HPDE6-E6E7 (cell line): ENCODE results near the gene BMAL1.
"Not testable (repeated sequence)": the region's sequence is repeated elsewhere in the genome, so short reads cannot be mapped to it uniquely, and the experiment has no call there.

Experiments
- DNase-seq: peaks from one replicate; pipeline ENCODE4 v3.0.0; 2011; ENCODE audit warnings: missing footprints; ENCODE audit errors: extremely low spot score

Gene BMAL1

DNA sequence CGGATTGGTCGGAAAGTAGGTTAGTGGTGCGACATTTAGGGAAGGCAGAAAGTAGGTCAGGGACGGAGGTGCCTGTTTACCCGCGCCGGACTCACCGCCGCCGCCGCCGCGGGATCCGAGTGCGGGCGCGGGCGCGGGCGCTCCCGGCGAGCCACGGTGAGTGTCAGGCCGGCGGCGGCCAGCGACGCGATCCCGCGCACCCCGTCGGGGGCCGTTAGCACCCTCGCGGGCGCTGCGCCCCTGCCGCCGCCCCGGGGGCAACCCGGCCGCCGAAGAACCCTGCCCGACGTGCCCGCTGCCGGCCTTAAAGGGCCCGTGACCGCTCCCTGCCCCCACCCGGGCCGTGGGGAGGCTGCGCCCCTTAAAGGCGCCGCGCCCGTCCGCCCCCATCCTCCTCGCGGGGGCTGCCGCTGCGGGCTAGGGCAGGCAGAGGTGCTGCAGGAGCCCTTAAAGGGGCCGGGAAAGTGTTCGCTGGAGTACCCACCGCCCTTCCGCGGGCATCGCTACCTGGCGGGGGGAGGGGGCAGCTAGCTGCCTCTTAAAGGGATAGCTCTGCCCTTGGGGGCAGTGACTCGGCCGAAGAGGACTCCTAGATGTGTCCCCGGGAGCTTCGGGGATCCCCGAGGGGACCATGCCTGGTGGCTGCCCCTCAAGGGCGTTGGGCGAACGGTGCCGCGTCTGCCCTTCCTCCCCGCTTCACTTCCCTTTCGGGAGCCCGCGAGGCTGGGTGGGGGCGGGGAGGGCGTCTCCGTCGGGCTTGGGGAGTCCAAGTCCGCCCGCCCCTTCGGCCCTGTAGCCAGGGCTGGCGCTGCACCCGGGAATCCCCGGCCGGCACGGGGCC, at the start of gene BMAL1:
Gene BMAL1, plus strand, starts transcription at position 23 of the 841 bp plus-strand sequence. CDS start 76,519 bp downstream, outside the sequence.
- DNase-seq, result no peak

DNA sequence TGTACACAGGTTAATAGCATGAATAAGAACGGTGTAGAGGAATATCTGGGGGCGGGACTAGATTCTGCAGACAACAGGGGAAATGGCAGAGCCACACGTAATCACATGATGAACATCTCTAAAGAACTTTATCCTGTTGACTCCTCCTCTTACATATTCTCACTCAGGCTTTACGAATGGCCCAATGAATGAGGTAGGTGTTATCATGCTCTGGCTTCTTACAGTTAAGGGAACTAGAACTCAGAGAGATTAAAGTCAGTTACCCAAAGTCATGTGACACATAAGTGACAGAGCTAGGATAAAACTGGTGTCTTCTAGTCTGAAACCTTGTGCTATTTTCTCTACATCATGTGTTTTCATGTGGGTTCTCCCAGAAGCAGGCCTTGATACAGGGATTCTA, 49.0 kb upstream of the BMAL1 start:
- no peak for DNase-seq

DNA sequence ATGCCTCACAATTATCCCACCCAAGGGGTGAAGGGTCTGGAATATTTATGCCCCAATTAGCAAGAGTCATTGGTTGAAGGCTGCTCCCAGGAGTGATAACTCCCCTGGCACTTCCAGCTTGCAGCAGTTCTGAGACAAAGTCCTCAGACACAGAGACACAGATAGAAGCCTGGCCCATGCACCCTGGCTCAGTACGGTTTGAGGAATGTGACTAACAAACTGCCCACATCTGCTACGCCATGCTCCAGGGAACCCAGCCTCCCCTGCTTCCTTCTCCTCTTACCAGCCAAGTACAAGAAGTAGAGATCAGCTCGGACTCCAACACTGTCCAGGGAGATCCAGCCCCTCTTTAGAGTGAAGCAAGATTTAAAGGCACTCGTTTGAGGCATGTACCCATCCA, 48.5 kb upstream of the BMAL1 start:
- DNase-seq, result no peak

DNA sequence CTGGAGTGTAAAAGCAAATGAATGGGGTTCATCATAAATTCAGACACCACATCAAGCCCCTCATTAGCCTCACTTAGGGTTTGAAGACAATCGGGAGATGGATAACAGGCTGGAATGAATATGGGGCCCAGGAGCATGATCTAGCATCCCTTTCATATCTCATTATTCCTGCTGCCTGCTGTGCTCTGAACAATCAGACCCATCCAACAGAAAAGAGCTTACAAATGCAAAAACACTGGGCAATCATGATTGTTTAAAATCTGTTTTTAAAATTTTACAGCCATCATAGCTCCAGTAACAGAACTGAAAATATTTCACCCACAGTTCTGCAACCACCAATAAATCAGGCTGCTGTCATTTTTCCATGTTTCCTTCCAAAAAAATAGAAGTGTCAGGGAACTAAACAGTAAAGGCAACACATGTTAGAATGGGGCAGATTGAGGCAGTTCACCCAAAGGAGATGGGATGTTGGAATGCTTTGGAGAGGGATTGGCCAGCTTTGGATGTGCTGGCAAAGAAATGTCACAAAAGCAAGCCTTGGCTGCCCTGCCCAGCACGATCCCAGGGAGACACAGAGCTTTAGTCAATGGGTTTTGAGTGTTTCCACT, 47.8 kb upstream of the BMAL1 start:
- no peak for DNase-seq

DNA sequence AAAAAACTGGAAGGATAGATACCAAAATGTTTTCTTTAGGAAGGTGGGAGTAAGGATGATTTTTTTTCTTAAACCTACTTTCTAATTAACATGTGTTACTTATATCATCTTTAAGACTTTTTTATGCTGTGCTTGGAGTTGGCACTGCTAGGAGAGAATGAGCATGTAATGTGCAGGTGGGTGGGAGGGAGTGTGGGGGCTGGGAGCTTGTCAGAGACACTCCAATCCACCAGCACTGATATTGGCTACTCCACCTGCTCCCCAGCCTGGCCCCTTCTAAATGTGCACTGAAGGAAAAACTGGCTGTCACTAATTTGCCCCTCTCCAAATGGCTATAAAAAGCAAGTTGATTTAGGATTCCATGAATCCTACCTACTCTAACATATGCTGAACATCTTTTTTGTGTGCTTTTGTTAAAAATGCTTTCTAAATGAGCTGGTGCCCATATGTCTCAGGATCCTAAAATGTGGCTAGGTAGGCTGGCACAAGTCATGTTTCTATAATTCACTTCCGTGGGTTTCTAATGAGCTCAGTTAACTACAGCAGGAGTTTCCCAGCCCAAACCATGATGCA, 44.3 kb upstream of the BMAL1 start:
- DNase-seq, result no peak

DNA sequence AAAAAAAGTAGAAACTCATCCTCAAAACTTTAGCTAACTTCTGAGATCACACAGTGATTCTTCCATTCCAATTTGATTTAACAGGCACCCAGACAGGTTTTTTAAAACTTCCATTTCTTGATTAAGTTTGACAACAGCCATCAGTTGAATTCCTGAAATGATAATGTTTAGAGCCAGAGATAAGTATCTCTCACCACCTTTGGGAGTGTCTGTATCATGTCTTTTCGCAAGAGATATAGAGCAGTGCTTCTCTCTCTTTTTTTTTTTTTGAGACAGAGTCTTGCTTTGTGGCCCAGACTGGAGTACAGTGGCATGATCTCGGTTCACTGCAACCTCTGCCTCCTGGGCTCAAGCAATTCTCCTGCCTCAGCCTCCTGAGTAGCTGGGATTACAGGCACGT, 41.7 kb upstream of the BMAL1 start:
- DNase-seq, result no peak

DNA sequence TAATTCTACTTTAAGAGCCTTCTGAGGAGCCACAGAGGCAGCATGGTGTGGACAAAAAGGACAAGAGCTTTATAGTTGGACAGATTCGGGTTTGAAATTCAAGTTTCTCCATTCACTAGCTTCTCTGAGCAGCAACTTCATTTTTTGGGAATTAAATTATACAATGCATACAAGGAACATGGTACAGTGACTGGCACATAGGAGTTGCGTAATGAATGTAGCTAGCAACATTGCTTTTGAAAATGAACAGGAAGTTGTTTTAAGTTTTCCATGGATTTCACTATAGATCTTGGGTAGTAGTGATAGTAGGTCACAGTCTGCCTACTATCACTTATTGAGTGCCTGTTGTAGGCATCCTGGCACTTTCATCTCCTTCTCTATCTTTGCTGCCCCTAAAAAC, 41.0 kb upstream of the BMAL1 start:
- DNase-seq, result no peak

DNA sequence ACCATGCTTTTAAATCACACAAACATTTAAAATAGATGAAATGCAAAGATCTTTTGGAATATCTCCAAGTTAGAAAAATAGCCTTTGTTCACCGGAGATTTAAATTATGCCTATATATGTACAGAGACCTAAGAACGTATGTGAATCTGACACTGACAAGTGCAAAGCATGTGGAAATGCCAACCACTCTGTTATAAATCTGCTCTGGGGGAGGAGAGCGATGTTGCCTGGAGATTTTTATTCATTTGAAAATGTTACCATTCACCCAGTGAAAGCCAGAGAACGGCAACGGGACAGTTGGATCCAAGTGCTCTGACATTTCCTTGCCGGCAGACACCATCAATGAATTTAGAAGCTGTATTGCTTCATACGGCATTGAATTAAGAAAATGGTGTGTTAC, 39.8 kb upstream of the BMAL1 start:
- no peak for DNase-seq

DNA sequence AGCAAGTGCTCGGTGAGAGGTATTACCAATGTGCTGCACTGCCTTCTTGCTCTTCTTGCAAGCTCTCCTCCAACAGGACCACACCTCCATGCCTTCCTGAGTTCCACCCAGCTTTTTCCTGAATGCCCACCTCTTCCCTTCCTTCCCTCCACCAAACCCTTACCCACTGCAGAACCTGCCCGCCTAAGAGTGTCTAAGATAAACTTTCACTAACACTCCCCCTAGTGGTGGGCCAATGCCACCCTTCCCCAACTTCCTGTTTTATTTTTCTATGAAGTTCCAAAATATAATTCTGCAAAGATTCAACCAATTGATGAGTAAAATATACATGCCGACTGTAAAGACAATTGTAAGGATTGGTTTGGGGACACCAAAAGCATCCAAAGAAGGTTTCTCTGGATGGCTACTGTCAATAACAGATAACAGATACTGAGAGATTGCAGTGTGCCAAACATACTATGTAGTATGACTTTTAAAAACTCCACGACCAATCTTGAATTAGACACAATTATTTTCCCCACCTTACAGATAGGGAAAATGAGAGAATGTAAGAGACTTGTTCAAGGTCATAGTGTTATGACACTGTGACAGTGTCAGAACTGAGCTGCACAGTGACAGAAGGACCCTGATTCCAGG, 38.6 kb upstream of the BMAL1 start:
- no peak for DNase-seq

DNA sequence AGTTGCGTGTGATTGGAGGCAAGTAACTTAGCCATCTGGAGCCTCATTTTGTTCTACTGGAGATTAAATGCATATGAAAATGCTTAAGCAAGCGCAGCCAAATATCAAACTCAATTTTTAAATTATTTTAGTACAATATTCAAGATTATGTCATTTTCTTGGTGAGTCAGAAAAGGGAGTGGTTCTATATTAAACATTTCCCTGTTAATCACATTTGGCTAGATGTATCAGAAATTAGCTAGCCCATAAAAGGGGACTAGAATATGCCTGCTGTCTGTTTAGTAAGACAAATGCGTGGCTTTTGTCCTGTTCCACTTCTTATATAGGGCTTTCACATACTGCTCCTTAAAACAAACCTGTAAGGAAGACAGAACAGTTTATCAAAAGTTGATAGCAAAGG, 35.0 kb upstream of the BMAL1 start:
- no peak for DNase-seq

DNA sequence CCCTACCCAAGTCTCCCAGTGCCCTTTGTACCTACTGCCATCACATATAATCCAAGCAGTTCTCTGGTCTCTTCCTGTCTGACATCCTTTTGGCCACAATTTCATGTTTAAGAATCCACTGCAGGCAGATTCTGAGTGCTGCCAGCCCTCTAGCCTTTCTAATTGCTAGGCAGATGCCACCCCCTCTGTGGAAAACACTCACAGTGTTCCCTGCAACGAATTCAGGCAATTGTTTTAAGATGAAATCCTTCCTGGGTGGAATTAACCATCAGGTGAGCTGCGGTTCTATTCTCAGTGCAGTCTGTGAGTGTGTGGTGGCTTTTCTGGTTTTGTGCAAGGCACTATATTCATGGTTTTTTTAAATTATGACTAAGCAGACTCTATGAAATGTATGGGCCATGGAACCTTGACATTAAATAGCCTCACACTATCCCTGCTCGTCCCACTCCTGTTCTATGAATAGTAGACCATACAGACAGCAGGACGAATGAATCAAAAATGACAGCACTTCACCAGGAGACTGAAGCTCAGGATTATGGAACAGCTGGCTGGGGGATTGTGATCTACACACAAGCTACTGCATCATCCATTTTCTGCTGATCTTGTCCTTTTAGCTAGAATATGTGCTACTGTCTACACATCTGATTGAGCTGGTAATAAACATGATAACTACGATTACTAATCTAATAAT, 29.8 kb upstream of the BMAL1 start:
- DNase-seq, result no peak

DNA sequence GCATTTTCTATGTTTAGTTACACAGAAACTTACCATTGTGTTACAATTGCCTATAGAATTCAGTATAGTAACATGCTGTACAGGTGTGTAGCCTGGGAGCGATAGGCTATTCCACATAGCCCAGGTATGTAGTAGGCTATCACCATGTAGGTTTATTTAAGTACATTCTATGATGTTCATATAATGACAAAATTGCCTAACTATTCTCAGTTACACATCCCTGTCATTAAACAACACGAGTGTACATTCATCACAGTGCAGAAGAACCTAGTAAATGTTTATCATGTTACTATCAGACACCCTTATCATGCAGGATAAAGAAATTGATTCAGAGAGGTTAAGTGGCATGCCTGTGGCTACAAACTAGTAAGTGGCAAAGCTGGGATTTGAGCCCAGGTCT, 28.4 kb upstream of the BMAL1 start:
- no peak for DNase-seq

DNA sequence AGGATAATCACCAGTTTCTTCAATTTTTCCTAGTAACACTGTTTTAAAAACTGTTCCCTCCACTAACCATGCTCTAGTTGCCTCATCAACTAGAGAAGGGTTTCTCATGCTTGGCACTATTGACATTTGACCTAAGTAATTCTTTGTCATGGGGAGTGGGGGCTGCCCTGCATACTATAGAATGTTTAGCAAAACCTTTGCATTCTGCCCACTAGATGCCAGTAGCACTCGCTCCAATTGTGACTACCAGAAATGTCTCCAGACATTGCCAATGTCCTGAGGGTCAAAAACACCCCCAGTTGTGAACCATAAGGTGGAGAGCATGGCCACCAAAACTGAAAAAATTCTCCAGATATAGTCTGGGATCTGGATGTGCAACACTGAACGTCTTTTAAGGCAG, 27.6 kb upstream of the BMAL1 start:
- DNase-seq, result no peak

DNA sequence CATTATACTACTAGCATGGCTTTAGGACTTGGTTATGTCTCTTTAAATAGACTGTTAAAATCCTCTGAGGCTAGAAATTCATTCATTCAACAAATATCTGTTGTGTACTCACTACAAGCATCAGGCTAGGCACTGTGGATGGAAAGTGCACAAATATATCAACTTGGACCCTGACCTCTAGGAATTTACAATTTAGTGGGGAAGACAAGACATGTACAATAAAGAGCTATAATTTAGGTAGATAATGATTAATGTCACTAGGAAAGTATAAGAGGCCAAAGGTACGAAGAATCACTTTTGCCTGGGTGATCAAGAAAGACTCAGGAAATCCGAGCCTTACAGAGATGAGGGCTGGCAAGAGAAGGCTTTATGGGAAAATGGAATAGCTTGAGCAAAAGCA, 25.6 kb upstream of the BMAL1 start:
- no peak for DNase-seq

DNA sequence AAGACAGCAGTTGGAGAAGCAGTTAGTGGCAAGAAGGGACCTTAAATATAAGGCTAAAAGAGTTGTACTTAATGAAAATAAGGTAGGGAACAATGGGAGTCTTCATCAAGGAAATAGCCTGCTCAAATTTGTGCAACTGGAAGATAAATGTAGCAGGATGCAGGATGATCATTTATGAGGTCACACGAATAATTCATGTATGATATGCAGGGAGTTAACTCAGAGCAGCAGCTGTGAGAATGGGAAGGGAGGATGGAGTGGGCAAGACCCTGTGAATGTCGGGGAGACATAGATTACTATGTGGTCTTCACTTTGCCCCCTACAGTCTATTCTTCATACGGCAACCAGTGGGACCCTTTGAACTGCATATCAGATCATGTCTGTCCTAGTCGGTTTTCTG, 25.2 kb upstream of the BMAL1 start:
- no peak for DNase-seq

DNA sequence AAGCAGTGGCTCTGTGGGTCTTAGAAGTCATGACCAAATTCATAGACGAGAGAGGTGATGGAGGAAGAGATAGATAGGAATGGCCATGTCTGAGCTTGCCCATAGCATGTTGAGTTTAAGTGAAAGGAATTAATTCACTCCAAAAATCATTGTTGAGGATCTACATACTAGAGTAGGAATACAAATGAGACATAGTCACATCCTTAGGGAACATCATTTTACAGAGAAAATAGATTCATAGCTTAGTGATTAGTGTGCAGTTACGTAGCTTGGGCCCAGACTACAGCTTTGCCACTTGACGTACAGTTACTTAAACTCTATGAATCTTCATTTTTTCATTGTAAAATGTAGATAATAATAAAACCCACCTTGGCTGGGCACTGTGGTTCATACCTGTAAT, 21.4 kb upstream of the BMAL1 start:
- no peak for DNase-seq

DNA sequence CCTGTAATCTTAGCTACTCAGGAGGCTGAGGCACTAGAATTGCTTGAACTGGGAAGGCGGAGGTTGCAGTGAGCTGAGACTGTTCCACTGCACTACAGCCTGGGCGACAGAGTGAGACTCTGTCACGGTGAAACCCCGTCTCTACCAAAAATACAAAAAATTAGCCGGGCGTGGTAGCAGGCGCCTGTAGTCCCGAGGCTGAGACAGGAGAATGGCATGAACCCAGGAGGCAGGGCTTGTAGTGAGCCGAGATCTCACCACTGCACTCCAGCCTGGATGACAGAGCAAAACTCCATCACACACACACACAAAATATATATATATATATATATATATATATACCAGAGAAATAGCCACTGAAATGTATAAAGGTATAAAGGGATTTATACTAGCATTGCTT, 19.5 kb upstream of the BMAL1 start:
- DNase-seq, result not testable (repeated sequence)

DNA sequence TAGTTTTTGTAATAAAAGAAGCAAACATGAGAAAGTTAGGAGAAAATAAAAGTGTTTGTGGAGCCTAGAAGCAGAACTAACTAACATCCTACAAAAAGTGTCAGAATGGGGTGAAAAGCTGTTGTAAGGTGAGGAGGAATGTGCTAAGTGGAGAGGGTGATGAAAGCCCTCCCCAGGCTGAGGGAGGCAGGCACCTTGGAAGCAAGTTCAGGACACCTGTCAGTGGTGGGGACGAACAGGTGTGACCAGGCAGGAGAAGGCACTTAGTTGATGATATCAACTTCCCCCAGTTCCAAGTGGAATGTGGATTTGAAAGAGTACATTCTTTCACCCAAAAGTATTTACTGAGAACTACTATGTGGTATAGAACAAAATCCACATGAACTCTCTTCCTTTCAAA, 18.7 kb upstream of the BMAL1 start:
- no peak for DNase-seq

DNA sequence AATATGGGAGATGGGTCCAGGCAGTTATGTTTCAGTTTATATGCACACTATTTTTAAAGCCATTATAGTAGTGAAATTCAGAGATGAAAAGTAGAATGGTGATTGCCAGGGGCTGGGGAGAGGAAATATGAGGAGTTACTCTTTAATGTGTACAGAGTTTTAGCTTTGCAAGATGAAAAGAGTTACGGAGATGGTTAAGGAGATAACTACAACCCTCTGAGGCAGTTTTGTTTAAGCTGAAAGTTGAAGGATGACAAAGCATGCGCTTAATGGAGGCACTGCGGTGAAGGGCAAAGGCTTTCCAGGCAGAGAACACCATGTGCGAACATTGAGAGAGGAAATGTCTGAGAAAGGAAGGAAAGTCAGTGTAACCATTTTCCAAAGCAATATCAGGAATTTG, 18.2 kb upstream of the BMAL1 start:
- no peak for DNase-seq

DNA sequence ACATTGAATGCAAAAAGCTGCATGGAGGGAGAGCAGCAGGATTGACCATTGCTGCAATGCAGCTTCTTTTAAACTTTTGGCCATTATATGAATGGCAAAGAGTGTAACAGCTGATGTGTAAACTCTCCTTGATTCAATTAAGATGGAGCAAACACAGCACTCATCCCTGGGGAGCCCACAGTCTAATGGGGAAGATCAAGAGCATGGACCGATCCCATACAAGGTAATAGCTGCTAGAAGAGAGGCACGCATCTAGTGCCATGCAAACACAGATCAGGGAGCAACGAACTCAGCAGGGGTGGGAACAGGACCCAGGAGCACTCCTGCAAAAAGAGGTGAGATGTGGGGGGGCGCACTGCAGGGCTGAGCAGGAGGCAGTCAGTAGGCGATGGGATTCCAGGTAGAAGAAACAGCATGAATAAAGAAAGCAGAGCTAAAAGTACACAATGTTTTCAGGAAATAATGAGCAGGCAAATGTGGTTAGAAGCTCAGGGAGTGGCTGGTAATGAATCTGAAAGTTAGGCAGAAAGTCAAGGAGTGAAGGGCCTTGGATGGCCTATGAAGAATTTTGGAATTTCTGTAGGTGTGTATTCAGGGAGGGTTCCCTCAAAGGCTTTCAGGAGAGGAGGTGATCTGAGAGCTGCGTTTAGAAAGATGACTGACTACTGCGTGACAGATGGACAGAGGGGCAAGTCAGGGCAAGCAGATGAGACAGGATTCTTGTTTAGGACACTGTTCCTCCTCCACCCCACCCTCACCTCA, 17.2 kb upstream of the BMAL1 start:
- DNase-seq, result peak; percentile 70

DNA sequence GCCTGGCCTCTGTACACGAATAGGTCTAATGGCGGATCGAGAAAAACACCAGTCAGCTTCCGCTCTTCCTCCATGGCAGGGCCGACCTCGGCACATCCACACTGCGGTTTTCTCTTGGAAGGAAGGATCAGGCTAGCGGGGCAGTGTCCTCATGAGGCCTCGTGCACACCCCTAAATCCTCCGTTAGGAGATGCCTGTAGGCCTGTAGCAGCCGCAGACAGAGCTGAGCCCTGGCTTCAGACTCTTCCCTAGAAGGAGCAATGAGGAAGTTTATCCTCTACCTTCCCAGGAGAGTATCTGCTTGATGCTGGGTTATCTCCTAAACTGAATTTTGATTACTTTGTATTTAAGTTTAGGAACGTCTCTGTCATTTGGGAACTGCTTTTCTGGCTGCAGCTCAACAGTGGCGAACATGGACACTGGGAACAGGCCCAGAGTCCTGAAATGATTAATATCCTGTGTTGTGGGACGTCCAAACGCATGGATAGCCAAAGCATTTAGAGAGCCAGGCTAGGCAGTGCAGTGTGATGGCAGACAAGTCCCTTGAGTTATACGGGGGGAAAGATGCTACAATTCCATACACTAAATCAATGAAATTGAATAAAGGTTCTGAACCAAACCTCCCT, 16.5 kb upstream of the BMAL1 start:
- no peak for DNase-seq
